Measurements from ENCODE around the gene CABLES1.
A peak's percentile ranks its signal among the peaks of the same experiment; 100 is the strongest.

The CABLES1 gene

DNA sequence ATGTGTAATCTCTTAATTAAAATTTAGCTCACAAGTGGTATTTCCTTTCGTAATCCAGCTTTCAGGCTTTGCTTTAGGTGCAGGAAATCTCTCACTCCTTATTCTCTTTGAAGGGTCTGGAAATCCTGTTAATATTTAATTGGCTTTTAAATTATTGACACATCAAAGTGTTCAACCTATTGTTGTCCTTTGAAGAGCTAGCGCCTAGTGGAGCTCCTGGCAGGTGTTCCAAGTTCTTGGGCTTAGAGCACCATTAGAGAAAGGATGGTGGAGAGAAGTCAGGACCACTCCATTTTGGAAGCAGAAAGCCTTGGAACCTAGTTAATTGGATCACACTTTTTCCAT is 92.4 kb downstream of the CABLES1 start:
- peak; percentile 84 for DNase-seq

DNA sequence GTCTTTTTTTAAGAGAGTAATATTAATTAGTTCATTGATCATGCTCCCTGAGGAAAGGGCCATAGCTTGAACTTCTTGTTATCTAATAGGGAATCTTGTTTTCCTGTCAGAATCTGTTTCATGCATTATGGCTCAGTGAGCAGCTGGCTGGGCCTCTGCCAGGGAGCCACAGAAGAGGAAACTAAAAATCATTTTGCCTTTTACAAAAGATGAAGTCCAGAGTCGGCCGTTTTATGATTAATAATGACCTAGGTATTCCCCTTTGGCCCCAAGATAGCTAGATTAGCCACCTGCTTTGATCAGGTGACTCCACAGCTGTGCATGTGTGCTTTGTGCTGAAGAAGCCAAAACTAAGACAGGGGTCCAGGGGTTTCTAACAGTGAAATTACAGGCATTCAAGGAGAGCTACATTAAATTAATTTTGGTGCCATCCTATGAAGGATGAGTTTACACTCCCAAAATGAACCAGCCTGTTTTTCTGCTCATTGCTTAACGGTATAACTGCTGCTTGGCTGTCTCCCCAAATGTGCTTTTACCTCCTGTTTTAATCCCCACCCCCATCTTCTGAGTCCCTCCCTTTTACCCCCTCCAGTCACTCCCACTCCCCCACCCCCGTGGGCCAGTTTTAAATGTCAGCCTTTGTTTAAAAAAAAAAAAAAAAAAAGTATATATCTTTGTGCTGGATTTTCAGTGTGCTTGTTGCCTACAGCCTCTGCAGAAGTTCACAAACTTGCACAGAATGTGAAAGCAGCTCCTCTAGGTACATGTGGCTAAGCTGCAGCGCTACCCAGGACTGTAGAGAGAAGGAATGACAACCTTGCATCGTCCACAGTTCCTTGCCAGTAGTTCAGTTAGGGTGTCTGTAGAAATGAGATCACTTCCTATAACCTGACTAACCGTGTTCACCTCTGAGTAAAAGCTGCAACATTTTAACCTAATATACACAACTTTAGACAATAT is 93.1 kb downstream of the CABLES1 start:
- peak; percentile 84 for DNase-seq

DNA sequence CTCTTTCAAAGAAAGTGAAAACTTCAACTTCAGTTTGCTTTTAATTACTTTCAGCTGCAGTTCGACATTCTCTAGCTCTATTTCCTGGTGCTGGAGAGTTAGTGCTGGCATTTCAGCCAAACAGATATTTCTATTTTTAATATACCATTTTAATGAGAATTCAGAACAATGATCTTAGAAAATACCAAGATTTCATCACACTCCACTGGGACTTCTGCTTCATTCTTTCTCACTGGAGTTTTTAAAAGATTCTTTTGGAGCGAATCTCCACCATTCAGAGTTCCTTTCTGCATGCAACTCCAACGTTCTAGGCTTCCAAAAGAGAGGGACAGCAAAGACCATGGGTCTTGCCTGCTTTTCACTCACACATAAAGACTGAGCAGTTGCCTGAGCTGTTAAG is 94.2 kb downstream of the CABLES1 start:
- DNase-seq = no peak

DNA sequence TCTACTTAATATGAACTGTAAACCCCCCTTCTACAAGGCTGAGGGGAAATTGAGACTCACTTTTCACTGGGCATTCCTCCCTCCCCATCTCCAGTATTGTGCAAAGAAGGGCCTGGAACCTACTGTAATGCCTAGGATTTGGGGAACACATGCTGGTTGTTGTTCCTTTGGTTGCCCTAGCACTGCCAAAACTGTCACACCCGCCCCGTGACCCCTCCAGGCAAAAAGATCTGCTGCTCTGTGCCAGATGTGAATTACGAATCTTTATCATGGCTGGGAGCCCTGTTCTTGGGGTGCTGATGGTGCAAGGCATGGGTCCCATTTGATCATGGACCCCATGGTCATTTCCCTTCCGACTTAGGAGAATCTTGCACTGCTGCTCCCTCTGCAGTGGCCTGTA is 95.4 kb downstream of the CABLES1 start:
- no peak for DNase-seq

DNA sequence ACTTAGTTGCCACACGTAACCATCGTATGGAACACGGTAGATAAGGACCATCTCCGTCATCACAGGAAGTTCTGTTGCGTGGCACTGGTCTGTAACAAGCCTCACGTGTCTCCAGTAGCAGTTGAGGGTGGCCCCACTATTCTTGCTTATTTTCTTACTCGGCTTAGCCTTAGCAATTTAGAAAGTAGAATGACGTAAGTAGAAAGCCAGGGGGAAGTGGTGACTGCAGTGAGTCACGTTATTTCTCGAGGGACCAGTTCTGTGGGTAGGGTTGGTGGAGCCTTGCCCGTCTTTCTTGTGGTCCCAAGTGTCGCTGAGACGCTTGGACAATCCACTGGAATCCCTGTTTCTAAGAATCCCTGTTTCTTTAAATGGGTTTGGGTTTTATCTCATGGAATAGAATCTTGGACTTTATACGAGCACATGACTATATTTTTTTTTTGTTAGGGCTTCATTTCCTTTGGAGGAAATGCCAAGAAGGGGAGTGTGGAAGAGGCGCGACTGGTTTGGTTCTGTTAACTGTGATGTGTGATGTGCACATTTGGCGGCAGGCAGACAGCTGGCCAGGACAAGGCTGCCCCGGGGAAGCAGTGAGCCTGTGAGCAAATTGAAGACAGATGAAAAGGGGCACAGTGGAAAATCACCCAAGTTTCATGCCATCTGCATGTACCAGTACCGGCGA is 96.2 kb downstream of the CABLES1 start:
- DNase-seq = no peak

DNA sequence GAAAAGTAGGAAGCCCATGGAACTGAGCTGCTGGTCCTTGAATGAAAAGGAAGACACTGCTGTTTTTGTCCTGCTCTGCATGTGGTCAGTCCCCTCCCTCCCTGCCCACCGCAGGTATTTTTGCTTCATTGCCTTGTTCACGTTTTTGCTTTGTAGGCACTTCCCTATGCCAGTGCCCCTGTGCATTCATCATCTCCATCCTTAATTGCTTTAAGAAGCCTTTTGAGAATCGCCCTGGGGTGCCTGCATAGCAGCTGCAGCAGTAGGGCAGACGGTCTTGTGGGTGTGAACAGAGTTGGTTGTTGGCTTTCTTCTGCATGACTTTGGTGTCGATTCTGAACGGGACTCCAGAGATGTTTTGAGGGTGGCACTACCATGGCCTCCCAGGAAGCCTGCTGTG is 97.0 kb downstream of the CABLES1 start:
- DNase-seq = peak; percentile 80

DNA sequence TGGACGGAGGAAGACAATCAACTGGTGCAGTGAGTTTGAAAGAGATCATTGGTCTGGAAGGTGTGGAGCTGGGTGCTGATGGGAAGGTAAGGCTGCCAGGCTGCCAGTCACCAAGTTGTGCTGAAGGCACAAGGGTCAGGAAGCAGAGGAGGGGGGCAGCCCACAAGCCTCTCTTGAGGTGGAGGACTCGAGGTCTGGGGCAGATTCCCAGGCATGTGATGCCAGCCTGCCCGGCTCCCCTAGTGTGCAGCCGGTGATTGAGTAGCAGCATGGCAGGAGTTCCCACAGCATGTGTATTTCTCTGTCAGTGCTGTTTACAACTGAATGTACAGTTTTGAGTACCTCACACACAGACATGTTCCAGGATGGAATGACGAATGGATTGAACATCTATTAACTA is 99.3 kb downstream of the CABLES1 start:
- DNase-seq = no peak

DNA sequence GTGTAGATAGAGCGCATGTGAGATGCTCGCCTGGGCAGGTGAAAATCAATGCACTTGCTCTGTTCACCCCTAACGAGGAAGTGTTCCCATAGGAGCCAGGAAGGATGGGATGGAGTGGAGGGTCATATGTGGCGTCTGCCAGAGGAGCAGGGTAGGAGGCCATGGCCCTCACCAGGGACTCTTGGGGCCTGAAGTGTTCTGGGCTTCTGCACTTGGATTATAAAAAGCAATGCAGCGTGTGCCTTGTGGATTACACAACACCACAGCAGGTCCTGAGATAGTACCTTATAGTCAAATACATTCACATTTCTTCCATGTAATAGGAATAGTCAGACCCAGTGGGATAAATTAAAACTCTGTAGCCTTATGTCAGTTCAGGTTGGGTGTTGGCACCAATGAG is 100.1 kb downstream of the CABLES1 start:
- no peak for DNase-seq

DNA sequence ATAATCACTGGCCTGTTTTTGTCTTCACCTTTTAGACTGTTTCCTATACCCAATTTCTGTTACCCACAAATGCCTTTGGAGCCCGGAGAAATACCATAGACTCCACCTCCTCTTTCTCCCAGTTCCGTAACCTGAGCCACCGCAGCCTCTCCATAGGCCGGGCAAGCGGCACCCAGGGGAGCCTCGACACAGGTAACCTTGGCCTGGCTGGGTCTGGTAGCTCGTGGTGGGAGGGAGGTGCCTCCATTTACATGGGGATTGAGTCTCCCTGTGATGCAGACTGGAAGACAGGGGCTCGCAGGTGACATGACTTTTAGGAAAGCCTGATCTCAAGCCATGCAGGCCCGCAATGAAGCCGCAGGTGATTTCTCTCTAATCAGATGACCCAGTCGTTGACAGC is 100.6 kb downstream of the CABLES1 start:
- peak; percentile 27 for DNase-seq

DNA sequence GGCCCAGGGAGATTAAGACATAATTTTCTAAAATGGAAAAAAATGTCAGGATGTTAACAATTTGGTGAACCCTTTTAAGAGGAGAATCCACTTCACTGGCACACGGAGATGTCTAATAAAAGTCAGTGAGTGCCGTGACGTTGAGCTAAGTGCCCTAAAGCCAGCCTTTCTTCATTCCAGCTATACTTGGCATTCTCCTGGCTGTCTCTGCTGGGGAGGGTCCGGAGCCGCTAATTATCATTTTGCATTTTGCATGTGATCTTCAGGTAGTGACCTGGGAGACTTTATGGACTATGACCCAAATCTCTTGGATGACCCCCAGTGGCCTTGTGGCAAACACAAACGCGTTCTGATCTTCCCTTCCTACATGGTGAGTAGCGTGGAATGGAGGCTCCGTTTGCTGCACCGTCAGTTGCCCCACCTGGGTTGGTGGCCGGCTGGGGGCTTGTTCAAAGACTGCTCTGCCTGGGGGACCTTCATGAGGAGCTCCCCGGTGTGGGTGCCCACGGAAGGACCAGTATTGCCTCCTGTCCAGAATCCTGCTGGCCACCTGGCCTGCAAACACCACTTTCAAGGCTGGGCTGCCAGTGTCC is 101.7 kb downstream of the CABLES1 start:
- DNase-seq = peak; percentile 23

DNA sequence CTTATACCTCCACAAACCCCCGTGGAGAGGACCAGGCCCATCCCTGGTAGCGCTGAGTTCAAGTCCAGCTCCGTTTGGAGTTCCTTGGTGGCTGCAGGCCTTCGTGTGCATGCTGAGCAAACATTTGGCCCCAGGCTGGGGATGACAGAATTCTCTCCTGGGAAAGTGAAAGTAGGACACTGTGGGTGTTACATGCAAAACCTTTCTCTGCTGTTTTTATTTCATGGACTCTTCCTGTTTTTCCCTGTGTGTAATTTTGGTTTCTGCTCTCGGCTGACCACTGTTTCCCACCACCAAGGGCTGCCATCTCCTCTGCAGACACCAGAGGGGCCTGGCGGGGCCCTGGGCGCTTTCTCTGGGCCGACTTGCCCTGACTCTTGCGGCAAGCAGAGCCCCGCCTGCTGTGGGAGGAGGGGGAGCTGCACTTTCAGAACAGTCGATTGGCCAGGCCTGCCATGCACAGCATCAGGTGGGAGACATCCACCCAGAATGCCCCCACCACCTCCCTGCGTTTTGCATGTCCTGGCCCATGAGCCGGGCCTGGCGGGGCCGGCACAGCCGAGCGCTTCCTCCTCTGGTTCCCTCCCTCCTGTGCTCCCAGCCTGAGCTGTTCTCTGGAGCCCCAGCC is 102.4 kb downstream of the CABLES1 start:
- DNase-seq = no peak

DNA sequence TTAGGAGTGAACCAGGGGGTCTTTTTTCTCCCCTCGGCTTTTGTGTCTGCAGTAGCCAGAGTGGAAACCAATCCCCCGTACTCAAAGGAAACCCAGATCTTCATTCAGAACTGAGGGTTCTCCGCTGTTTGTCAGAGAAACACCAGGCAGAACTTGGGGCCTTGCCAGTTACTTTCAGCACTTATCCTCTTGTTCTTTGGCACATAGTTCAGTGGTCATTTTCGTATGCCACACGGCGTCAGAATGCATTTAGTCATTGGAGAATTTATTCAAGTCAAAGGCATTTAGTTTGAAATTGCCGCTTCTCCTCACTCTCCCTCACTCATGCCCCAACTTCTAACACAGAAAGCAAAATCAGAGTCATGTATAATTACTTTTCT is 102.9 kb downstream of the CABLES1 start:
- peak; percentile 44 for DNase-seq

DNA sequence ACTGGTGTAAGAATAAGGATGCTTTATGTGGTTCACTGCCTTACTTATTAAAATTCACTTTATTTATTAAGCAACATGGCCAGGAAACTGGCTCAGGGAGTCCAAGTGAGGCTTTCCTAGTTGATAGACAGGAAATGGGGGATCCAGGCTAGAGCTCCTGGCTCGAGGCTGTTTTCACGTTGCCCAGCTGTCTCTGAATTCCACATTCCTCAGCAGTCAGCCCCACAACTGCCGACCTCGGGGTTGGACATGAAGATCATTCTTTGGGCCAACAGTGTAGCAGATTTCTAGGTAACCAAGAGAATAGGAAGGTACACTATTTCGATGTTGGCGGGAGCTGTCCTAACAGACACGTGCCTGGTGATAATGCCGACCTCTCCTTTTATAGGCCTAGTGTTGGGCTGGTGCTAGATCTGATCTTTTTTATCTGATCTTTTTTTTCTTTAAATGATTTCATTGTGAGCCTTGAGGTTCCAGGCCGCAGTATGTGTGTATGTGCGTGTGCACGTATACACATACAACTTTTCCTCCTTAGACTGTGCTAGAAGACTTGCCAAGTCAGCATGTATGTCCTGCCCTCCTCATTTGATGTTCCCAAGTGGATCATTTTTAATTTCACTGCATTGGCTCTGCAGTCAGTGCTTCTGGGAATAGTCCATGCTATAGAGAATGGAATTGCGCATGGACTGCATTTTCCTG is 103.5 kb downstream of the CABLES1 start:
- DNase-seq = no peak

DNA sequence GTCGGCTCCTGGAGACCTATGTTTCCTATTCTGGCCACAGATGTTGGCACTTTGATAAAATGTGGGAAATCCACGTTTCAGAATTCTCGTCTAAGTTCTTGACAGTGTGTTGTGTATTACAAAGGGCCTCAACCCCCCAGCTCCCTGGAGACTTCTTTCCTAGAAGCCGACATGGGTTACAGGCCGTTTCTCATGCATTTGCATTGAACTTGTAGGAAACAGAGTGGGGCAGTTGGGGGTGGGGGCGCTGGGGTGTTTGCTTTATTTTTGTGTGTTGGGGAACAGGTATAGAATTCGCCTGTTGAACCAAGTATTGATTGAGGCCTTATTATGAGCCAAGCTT is 104.0 kb downstream of the CABLES1 start:
- DNase-seq = no peak

DNA sequence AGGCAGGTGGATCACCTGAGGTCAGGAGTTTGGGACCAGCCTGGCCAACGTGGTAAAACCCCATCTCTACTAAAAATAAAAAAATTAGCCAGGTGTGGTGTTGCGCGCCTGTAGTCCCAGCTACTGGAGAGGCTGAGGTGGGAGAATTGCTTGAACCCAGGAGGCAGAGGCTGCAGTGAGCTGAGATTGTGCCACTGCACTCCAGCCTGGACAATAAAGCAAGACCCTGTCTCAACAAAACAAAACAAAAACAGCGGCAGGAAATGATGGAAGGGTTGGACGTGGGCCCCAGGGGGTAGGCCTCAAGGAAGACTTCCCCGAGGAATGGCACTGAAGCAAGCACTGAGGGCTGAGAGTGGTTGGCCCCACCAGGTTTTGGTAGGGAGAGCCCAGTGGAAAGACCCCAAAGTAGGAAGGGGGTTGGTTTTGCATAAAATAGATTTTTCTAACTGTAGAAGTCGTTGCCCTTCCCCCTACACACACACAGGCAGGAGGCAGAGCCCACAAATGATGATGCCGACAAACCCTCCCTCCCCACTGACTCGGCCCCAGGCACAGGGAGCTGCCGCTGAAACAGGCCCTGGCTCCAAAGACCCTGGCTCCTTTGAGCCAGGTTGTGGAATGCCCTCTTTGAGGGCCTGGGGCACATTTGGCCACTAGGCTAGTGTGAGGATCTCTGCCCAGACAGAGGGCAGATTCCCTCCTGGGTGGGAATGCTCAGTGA is 104.8 kb downstream of the CABLES1 start:
- no peak for DNase-seq

DNA sequence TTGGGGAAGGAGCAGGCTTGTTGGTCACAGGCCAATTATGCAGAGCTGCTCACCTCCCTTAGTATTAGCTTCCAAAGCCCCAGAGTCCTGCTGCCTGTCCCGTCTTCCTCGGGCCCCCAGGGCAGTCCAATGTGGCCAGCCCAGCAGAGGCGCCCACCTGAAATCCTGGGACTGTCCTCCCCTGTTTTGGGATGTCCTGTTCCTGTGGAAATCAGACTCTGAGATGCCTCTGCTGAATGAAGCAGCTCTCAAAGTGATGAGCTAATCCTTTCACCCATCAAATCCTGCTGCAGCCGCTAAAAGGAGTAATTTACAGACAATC is 105.3 kb downstream of the CABLES1 start:
- DNase-seq = peak; percentile 17

DNA sequence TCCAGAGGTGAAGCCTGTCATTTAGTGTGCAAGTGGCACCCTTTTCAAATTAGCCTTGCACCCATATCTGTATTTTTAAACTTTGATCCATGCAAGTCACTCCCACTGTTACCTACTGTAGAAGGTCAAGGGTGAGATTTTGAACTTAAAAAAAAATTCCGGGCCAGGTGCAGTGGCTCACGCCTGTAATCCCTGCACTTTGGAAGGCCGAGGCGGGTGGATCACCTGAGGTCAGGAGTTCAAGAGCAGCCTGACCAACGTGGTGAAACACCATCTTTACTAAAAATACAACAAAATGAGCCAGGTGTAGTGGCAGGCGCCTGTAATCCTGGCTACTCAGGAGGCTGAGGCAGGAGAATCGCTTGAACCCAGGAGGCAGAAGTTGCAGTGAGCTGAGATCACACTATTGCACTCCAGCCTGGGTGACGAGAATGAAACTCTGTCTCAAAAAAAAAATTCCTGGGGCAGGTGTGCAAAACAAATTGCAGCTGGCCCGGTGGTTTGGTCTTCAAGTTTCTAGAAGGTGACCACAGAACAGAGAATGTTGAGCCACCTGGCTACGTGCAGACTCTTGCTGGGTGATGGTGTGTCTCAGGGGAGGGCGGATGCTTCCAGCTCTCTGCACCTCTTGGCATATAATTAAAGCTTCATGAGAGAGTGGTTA is 106.7 kb downstream of the CABLES1 start:
- peak; percentile 92 for DNase-seq

DNA sequence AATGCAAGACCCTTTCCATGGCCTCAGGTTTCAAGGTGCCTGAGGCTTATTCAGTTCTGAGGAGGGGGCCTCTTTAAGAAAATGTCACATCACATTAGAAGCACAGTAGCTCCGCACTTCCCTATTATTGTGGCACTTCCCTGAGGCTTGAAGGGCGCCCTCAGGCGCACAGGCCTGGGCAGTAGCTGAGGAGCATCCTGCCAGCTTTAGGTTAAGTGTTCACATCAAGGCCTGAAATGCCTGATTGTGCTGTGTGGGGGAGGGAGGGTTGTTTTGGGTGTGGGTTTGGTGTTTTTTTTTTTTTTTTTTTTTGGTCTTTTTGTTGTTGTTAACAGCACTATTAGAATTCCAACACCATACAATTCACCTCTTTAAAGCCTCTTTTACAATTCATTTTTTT is 107.9 kb downstream of the CABLES1 start:
- peak; percentile 71 for DNase-seq

DNA sequence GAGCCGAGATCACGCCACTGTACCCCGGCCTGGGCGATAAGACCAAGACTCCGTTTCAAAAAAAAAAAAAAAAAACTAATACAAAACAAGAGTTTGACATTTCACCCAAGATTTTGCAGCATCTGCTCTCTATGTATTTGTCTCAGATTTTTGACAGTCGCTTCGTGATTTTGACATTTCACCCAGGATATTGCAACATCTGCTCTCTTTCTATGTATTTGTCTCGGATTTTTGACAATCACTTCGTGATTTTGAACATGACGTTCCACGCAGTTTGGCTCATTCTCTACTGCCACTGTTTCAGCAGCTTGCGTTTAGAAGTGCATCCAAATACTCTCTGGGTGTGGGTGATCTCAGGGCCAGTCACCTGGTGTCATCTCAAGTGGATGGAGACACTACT is 108.5 kb downstream of the CABLES1 start:
- DNase-seq = no peak

DNA sequence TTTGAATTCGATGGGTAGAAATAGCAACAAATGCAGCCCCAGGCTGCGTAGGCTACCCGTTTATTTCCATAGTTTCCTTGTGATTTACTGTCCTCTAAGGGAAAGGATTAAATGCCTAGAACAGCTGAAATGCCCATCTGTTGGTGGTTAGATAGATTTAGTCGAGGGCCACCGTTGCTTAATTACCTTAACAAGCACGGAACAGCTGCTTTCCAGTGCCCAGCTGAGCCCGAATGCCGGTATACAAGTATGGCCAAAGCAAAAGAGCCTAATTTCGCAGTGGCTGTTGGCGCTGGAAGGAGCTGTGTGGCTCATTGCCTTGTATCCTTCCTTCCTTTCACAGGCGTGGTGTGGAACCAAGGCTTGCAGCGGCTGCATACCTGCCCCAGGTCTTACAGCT is 109.1 kb downstream of the CABLES1 start:
- peak; percentile 72 for DNase-seq

DNA sequence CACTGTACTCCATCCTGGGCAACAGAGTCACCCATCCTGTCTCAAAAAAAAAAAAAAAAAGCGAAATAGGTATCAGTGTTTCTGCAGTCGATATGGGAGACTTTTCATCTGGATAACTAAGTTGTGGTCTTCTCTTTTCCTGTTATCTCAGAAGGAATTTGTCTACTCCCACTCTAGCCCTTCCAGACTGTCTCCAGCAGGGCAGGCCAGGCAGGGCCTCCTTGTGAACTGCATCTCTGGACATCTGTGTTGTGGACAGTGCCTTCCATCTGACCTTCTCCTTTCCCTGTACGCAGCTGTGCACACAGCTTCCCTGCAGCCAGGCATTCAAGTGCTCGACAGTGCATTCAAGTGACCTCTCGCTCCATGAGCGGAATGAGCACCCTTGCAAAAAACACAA is 110.2 kb downstream of the CABLES1 start:
- no peak for DNase-seq

DNA sequence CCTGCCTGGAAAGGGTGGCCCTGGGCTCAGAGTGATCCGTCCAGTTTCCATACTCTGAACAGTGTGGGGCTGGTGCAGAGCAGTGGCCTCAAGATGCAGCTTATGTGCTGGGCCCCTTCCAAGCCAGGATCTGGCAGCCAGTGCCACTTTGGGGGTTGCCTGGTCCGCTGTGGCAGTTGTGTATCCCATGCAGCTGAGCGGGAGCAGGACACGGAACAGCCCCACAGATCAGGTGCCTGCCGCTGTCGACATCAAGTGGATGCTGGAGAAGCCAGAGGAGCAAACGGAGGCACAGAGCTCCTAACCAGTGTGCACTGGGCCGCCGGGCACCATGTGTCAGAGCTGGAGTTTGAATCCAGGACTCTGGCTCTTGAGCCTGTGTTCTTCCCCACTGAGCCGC is 112.0 kb downstream of the CABLES1 start:
- DNase-seq = no peak
